Measurements from ENCODE around the gene PRR14L.
"Not testable (repeated sequence)": the region's sequence is repeated elsewhere in the genome, so short reads cannot be mapped to it uniquely, and the experiment has no call there.

Gene PRR14L

GRCh38 chr22:31681349-31682345 lies 68.3 kb downstream of the PRR14L start:
- FAIRE-seq, result no peak

- FAIRE-seq, result no peak
Observed at GRCh38 chr22:31680861-31681341, 69.0 kb downstream of the PRR14L start.

GRCh38 chr22:31678748-31679147 lies 71.2 kb downstream of the PRR14L start:
- no peak for FAIRE-seq

- no peak for FAIRE-seq
Observed at GRCh38 chr22:31676700-31677099, 73.2 kb downstream of the PRR14L start.

GRCh38 chr22:31674219-31674618 lies 75.7 kb downstream of the PRR14L start:
- FAIRE-seq, result not testable (repeated sequence)

- not testable (repeated sequence) for FAIRE-seq
Observed at GRCh38 chr22:31668849-31669248, 81.1 kb downstream of the PRR14L start.

GRCh38 chr22:31662668-31663037 lies 87.3 kb downstream of the PRR14L start:
- FAIRE-seq, result no peak

GRCh38 chr22:31661851-31662667 lies 87.9 kb downstream of the PRR14L start, which contains the start of gene PISD:
Gene PISD (minus strand): TSS chr22:31662215. CDS start chr22:31662208, 7 bp downstream.
- FAIRE-seq, result no peak

- not testable (repeated sequence) for FAIRE-seq
Observed at GRCh38 chr22:31660860-31661341, 89.0 kb downstream of the PRR14L start.

- no peak for FAIRE-seq
Observed at GRCh38 chr22:31659246-31659645, 90.7 kb downstream of the PRR14L start.

GRCh38 chr22:31654408-31654807 lies 95.5 kb downstream of the PRR14L start:
- FAIRE-seq, result no peak

GRCh38 chr22:31653944-31654343 lies 96.0 kb downstream of the PRR14L start:
- no peak for FAIRE-seq

GRCh38 chr22:31652911-31653684 lies 96.8 kb downstream of the PRR14L start:
- FAIRE-seq, result no peak

GRCh38 chr22:31652088-31652487 lies 97.8 kb downstream of the PRR14L start:
- no peak for FAIRE-seq

- FAIRE-seq, result no peak
Observed at GRCh38 chr22:31651664-31652063, 98.3 kb downstream of the PRR14L start.

GRCh38 chr22:31650391-31650790 lies 99.5 kb downstream of the PRR14L start:
- FAIRE-seq, result no peak

- FAIRE-seq, result no peak
Observed at GRCh38 chr22:31647523-31648320, 102.2 kb downstream of the PRR14L start.

- no peak for FAIRE-seq
Observed at GRCh38 chr22:31647066-31647465, 102.9 kb downstream of the PRR14L start.

- FAIRE-seq, result no peak
Observed at GRCh38 chr22:31646186-31647019, 103.5 kb downstream of the PRR14L start.

- no peak for FAIRE-seq
Observed at GRCh38 chr22:31639436-31640039, 110.4 kb downstream of the PRR14L start.

All from TTC549 (cell line).